Esophagus squamous epithelium (tissue), 4 donors: ENCODE data around the gene SYT6.

Experiments
- POLR2A ChIP-seq, 4 donors: fragments of 450-650 bp; IDR thresholded peaks; one replicate each; pipeline ENCODE4 v1.6.1; 2017; ENCODE audit warnings: antibody characterized with exemption in 4 of 4, mild to moderate bottlenecking in 4 of 4, moderate library complexity in 3 of 4
- TF ChIP-seq, protein P1 (sequence below), 6 experiments: fragments of 450-650 bp in 4 of 6; fragments of 200-600 bp in 2 of 6; sonication (generic) in 2 of 6; IDR thresholded peaks; one replicate each; pipeline ENCODE4 v1.5.1; 2016 to 2019; ENCODE audit warnings: antibody characterized with exemption in 6 of 6, mild to moderate bottlenecking in 4 of 6, moderate library complexity in 4 of 6

DNA sequence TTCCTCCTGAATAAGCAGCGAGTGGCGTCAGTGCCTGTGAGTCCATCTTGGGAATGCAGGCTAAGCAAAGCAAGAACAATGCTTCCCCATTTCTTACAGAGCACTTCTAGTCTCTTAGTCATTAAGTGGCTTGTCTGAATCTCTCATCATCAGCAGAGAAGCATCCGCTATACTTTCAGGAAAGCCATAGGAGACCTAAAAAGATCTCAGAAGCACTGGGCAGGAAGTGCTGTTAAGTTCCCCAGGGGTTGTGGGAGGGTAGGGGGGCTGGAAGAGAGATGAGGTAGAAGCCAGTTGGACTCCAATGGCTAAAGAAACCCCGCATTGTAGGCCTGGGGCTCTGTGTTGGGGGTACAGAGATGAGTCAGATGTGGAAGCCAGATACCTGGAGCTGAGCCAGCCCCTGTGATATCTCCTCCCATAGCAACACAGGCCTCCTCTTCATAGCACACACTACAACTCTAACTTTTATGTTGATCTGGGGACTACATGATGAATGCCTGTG, 44.9 kb downstream of the SYT6 start:
- TF ChIP-seq, protein P1, sequence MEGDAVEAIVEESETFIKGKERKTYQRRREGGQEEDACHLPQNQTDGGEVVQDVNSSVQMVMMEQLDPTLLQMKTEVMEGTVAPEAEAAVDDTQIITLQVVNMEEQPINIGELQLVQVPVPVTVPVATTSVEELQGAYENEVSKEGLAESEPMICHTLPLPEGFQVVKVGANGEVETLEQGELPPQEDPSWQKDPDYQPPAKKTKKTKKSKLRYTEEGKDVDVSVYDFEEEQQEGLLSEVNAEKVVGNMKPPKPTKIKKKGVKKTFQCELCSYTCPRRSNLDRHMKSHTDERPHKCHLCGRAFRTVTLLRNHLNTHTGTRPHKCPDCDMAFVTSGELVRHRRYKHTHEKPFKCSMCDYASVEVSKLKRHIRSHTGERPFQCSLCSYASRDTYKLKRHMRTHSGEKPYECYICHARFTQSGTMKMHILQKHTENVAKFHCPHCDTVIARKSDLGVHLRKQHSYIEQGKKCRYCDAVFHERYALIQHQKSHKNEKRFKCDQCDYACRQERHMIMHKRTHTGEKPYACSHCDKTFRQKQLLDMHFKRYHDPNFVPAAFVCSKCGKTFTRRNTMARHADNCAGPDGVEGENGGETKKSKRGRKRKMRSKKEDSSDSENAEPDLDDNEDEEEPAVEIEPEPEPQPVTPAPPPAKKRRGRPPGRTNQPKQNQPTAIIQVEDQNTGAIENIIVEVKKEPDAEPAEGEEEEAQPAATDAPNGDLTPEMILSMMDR (IDR thresholded peaks at IDR 0.05): no peak
- no peak for TF ChIP-seq POLR2A (IDR thresholded peaks at IDR 0.05)
